Kidney capillary endothelial cell (primary cell): Measurements from ENCODE around the gene INSC.

Experiments used
- DNase-seq: peaks from one replicate; pipeline ENCODE4 v3.0.0-alpha.2; 2018; ENCODE audit warnings: low spot score

The INSC gene

DNA sequence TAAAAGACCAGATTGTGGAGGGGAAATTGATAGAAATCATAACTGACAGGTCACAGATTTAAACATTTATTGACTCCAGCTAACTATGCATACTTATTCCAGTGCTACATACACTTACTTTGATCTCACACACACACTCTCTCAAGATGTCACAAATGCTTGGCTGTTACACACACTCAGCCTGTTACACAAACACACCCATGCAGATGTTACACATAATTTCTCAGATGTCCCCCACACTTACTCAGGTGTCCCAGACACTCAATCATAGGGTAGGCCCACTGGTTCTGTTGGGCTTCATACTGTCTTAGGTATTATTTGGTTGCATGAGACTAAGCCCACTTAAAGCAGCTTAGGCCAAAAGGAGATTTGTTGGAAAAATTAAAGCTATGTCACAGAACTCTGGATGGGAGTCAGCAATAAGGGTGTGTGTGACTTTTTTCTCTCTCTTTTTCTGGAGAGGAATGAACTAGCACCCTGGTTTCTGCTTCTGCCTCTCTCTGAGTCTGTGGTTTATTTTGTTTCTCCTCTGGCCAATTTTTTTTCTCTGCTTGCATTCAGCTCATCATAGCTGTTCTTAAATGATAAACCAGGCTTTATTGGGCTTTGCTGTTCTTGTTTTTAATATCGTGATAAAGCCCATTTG, 179.4 kb downstream of the INSC start:
- no peak for DNase-seq

DNA sequence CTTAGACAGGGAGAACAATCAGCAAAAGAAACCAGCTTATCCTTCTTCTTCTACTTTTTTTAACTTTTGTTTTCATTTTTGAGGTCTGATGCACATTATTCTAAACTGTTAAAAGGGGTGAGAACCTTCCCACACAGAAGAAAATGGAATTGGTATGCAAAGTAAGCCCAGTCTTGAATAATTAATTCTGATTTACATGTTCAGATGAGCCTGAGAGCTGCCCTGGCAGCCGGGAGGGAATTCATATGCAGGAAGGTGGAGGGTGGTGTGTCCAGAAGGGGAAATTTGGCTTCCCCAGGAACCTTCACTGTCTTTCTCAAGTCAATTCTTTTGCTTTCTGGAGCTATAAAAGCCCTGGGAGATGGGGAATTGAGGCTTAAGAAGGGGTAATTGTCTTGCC, 181.0 kb downstream of the INSC start:
- DNase-seq, result no peak
